Neural cell (in vitro differentiated cells): ENCODE measurements around the gene ENTPD8. TPM values are rescaled to one million over a fixed set of nuclear protein-coding genes. Genes with fewer than 3 reads are reported as not detected.

Experiments used
- H2AFZ ChIP-seq: fragments of 200-600, 300-800 bp; sonication (generic), shearing (Covaris generic); 2 replicates; pipeline ENCODE4 v1.6.0; 2014; ENCODE audit warnings: low read depth, mild to moderate bottlenecking, antibody characterized with exemption, low read length, moderate library complexity
- H3F3A ChIP-seq: fragments of 200-600 bp; shearing (Covaris generic); 2 replicates; pipeline ENCODE4 v1.6.1; 2016; ENCODE audit warnings: mild to moderate bottlenecking, moderate library complexity, mixed read lengths, antibody characterized with exemption, low read length; ENCODE audit not compliant: insufficient read depth, poor library complexity, severe bottlenecking
- H3K27ac ChIP-seq: fragments of 200-600, 300-800 bp; sonication (generic), shearing (Covaris generic); 2 replicates; pipeline ENCODE4 v1.5.1; 2014; ENCODE audit warnings: mild to moderate bottlenecking, low read length, moderate library complexity
- H3K27me3 ChIP-seq: fragments of 300-800, 200-600 bp; sonication (generic), shearing (Covaris generic); 2 replicates; pipeline ENCODE4 v1.6.0; 2014; ENCODE audit warnings: mild to moderate bottlenecking, low read depth, low read length, moderate library complexity; ENCODE audit not compliant: insufficient read depth
- H3K36me3 ChIP-seq: fragments of 300-800, 200-600 bp; sonication (generic), shearing (Covaris generic); 2 replicates; pipeline ENCODE4 v1.5.1; 2014; ENCODE audit warnings: mild to moderate bottlenecking, antibody characterized with exemption, low read length, moderate library complexity; ENCODE audit not compliant: insufficient read depth
- H3K4me2 ChIP-seq: fragments of 300-800, 200-600 bp; sonication (generic), shearing (Covaris generic); 2 replicates; pipeline ENCODE4 v1.6.0; 2014; ENCODE audit warnings: mild to moderate bottlenecking, low read length
- H3K4me3 ChIP-seq: fragments of 300-800, 200-600 bp; sonication (generic), shearing (Covaris generic); 2 replicates; pipeline ENCODE4 v1.5.1; 2014; ENCODE audit warnings: mild to moderate bottlenecking, low read length, moderate library complexity
- H3K79me2 ChIP-seq: fragments of 200-600 bp; shearing (Covaris generic); replicated peaks from 2 replicates; pipeline ENCODE4 v1.6.0; 2014; ENCODE audit warnings: mild to moderate bottlenecking, low read length, moderate library complexity; ENCODE audit not compliant: insufficient read depth
- H3K9ac ChIP-seq: fragments of 300-800, 200-600 bp; sonication (generic), shearing (Covaris generic); 2 replicates; pipeline ENCODE4 v1.6.1; 2016; ENCODE audit warnings: mild to moderate bottlenecking, low read length, mixed read lengths
- H3K9me2 ChIP-seq: fragments of 200-600 bp; shearing (Covaris generic); 2 replicates; pipeline ENCODE4 v1.6.1; 2016; ENCODE audit warnings: mild to moderate bottlenecking, low read length, mixed read lengths; ENCODE audit not compliant: insufficient read depth
- H3K9me3 ChIP-seq: fragments of 200-600, 300-800 bp; sonication (generic), shearing (Covaris generic); 2 replicates; pipeline ENCODE4 v1.6.1; 2016; ENCODE audit warnings: mild to moderate bottlenecking, mixed run types, low read length, moderate library complexity, mixed read lengths
- H4K20me1 ChIP-seq: fragments of 200-600 bp; shearing (Covaris generic); 2 replicates; pipeline ENCODE4 v1.6.1; 2016; ENCODE audit warnings: mild to moderate bottlenecking, mixed run types; ENCODE audit not compliant: insufficient read depth
- CTCF ChIP-seq: fragments of 450-650 bp; IDR thresholded peaks from 2 replicates; pipeline ENCODE4 v1.5.1; 2014; ENCODE audit warnings: antibody characterized with exemption, mild to moderate bottlenecking, moderate library complexity; ENCODE audit not compliant: poor library complexity, severe bottlenecking
- EP300 ChIP-seq: fragments of 450-650 bp; conservative IDR thresholded peaks from 2 replicates; pipeline ENCODE4 v1.6.1; 2014; ENCODE audit warnings: antibody characterized with exemption, mild to moderate bottlenecking, moderate library complexity; ENCODE audit not compliant: poor library complexity, severe bottlenecking
- EZH2 ChIP-seq: fragments of 200-600, 300-800 bp; shearing (Covaris generic), sonication (generic); IDR thresholded peaks from 2 replicates; pipeline ENCODE4 v1.6.1; 2014; ENCODE audit warnings: antibody characterized with exemption, low read length, borderline replicate concordance, mild to moderate bottlenecking; ENCODE audit not compliant: insufficient read depth, poor library complexity, severe bottlenecking
- MXI1 ChIP-seq: fragments of 450-650 bp; conservative IDR thresholded peaks from 2 replicates; pipeline ENCODE4 v1.6.1; 2014; ENCODE audit warnings: antibody characterized with exemption, mild to moderate bottlenecking; ENCODE audit not compliant: poor library complexity, severe bottlenecking
- POLR2AphosphoS5 ChIP-seq: IDR thresholded peaks from 2 replicates; pipeline ENCODE4 v1.6.1; 2012
- RAD21 ChIP-seq: fragments of 450-650 bp; conservative IDR thresholded peaks from 2 replicates; pipeline ENCODE4 v1.6.1; 2014; ENCODE audit warnings: antibody characterized with exemption, mild to moderate bottlenecking, moderate library complexity
- REST ChIP-seq: IDR thresholded peaks from 2 replicates; pipeline ENCODE4 v1.6.1; 2012; ENCODE audit warnings: borderline replicate concordance
- SMC3 ChIP-seq: fragments of 450-650 bp; conservative IDR thresholded peaks from 2 replicates; pipeline ENCODE4 v1.6.1; 2014; ENCODE audit warnings: antibody characterized with exemption, mild to moderate bottlenecking, moderate library complexity; ENCODE audit not compliant: poor library complexity
- TAF1 ChIP-seq: IDR thresholded peaks from 2 replicates; pipeline ENCODE4 v1.6.1; 2012; ENCODE audit warnings: low read depth
- polyA plus RNA-seq: library from polyadenylated mRNA; depleted of rRNA; stranded (reverse); fragments of >200 nt; gene quantifications from 2 replicates; pipeline ENCODE4 v1.2.3, GENCODE V29; 2014

Gene ENTPD8
- polyA plus RNA-seq, 1 donor from 2014 or later = not detected

GRCh38 chr9:137395666-137396010 lies 45.5 kb downstream of the ENTPD8 start:
- H3K9ac ChIP-seq = no peak overlapping the region
- no peak overlapping the region for H3K4me2 ChIP-seq
- no peak for TF ChIP-seq REST
- TF ChIP-seq RAD21 = no peak
- TF ChIP-seq CTCF = no peak
- no peak for TF ChIP-seq MXI1
- no peak for TF ChIP-seq TAF1
- TF ChIP-seq SMC3 = no peak
- TF ChIP-seq POLR2AphosphoS5 = no peak
- no peak for TF ChIP-seq EP300
- TF ChIP-seq EZH2 = no peak
- no peak overlapping the region for H3K27ac ChIP-seq
- no peaks in the 10 kb centered on the region for H3K9me3 ChIP-seq
- H3K9me2 ChIP-seq = no peaks in the 10 kb centered on the region
- H3K36me3 ChIP-seq = no peaks in the 10 kb centered on the region
- no peaks in the 10 kb centered on the region for H4K20me1 ChIP-seq
- no peaks in the 10 kb centered on the region for H3K79me2 ChIP-seq
- H3F3A ChIP-seq = no peaks in the 10 kb centered on the region
- H3K27me3 ChIP-seq = no peaks in the 10 kb centered on the region
- no peak overlapping the region for H3K4me3 ChIP-seq
- no peak overlapping the region for H2AFZ ChIP-seq

- Histone ChIP-seq H3K9me2 (no peaks in the 10 kb centered on the region), H3K9ac (no peak overlapping the region), H3K9me3 (no peaks in the 10 kb centered on the region), H4K20me1 (no peaks in the 10 kb centered on the region), H3K36me3 (no peaks in the 10 kb centered on the region), H3K4me3 (no peak overlapping the region), H3K4me2 (no peak overlapping the region), H3K27ac (no peak overlapping the region), H3K27me3 (no peaks in the 10 kb centered on the region), H3F3A (no peaks in the 10 kb centered on the region), H3K79me2 (no peaks in the 10 kb centered on the region), H2AFZ (no peak overlapping the region)
- no peak for TF ChIP-seq TAF1
Measured at GRCh38 chr9:137394866-137395665, 46.1 kb downstream of the ENTPD8 start.
